HEK293 (cell line): ENCODE measurements around the gene SOX5.

Experiments used
- CTCF ChIP-seq: fragments of 450-650 bp; formaldehyde crosslinking; IDR thresholded peaks from 2 replicates; pipeline ENCODE4 v1.5.1; 2016; ENCODE audit warnings: missing biosample characterization, missing genetic modification characterization
- ELK4 ChIP-seq: IDR thresholded peaks from 2 replicates; pipeline ENCODE4 v1.6.1; 2011; ENCODE audit warnings: mild to moderate bottlenecking, low read depth, low read length, borderline replicate concordance
- GLIS2 ChIP-seq: fragments of 450-650 bp; formaldehyde crosslinking; IDR thresholded peaks from 2 replicates; pipeline ENCODE4 v1.5.1; 2016; ENCODE audit warnings: missing biosample characterization, missing genetic modification characterization
- KLF16 ChIP-seq: fragments of 450-650 bp; formaldehyde crosslinking; IDR thresholded peaks from 2 replicates; pipeline ENCODE4 v1.5.1; 2017; ENCODE audit warnings: missing biosample characterization, missing genetic modification characterization
- KLF8 ChIP-seq: fragments of 450-650 bp; formaldehyde crosslinking; IDR thresholded peaks from 2 replicates; pipeline ENCODE4 v1.5.1; 2016; ENCODE audit warnings: missing biosample characterization, missing genetic modification characterization
- REPIN1 ChIP-seq: fragments of 450-650 bp; formaldehyde crosslinking; IDR thresholded peaks from 2 replicates; pipeline ENCODE4 v1.5.1; 2017; ENCODE audit warnings: missing biosample characterization, missing genetic modification characterization, low read depth
- REST ChIP-seq: fragments of 450-650 bp; formaldehyde crosslinking; IDR thresholded peaks from 2 replicates; pipeline ENCODE4 v1.5.1; 2016; ENCODE audit warnings: missing biosample characterization, missing genetic modification characterization
- ZNF311 ChIP-seq: fragments of 450-650 bp; formaldehyde crosslinking; IDR thresholded peaks from 2 replicates; pipeline ENCODE4 v1.5.1; 2017; ENCODE audit warnings: missing biosample characterization, missing genetic modification characterization, borderline replicate concordance
- ZNF473 ChIP-seq: fragments of 450-650 bp; formaldehyde crosslinking; IDR thresholded peaks from 2 replicates; pipeline ENCODE4 v1.5.1; 2017; ENCODE audit warnings: missing biosample characterization, missing genetic modification characterization
- ZNF621 ChIP-seq: fragments of 450-650 bp; formaldehyde crosslinking; IDR thresholded peaks from 2 replicates; pipeline ENCODE4 v1.5.1; 2017; ENCODE audit warnings: missing biosample characterization, missing genetic modification characterization
- ZNF701 ChIP-seq: fragments of 450-650 bp; formaldehyde crosslinking; IDR thresholded peaks from 2 replicates; pipeline ENCODE4 v1.5.1; 2016; ENCODE audit warnings: missing biosample characterization, missing genetic modification characterization

DNA sequence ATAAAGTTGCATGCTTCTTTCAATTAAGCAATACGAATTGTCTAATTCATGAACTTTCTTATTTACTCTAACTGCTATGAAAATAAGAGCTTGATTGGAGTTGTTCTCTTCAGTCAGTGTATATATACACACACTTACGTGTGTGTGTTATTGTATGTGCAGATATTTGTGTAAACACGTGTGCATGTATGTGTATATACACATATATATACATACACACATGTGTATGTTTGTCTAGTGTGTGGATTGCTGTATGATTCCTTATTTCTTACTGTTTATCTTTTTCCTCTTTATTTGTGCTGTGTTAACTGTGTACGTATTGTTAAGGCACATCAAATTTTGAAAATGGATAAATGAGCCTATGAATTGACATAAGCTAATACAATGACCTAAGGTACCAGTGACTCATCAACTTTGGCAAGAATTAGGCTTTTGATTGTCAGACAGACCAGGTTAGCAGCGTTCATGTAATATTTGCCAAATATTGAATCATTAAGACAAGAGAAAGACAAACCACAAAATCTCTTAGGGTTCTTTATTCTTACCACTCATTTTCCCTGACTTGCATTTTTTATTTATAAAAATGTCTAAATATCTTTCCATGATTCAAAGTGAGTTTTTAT lies 423.9 kb downstream of the SOX5 start:
- TF ChIP-seq GLIS2 (tag by site-specific recombination) (no peak), ZNF311 (tag by site-specific recombination) (no peak), KLF16 (tag by site-specific recombination) (no peak), CTCF (tag by site-specific recombination) (no peak), REPIN1 (no peak), ZNF473 (no peak), ELK4 (no peak), KLF8 (tag by site-specific recombination) (no peak), REST (tag by site-specific recombination) (no peak), ZNF701 (tag by site-specific recombination) (no peak), ZNF621 (no peak)
